NCI-H2029 (cell line): ENCODE results near the gene NUDT22.

Source experiments
- DNase-seq: peaks from one replicate; lab custom pipeline; 2025; lab: John Stamatoyannopoulos, UW

Gene NUDT22

GRCh38 chr11:64254326-64254725, 28.3 kb downstream of the NUDT22 start:
- no peak for DNase-seq

DNA sequence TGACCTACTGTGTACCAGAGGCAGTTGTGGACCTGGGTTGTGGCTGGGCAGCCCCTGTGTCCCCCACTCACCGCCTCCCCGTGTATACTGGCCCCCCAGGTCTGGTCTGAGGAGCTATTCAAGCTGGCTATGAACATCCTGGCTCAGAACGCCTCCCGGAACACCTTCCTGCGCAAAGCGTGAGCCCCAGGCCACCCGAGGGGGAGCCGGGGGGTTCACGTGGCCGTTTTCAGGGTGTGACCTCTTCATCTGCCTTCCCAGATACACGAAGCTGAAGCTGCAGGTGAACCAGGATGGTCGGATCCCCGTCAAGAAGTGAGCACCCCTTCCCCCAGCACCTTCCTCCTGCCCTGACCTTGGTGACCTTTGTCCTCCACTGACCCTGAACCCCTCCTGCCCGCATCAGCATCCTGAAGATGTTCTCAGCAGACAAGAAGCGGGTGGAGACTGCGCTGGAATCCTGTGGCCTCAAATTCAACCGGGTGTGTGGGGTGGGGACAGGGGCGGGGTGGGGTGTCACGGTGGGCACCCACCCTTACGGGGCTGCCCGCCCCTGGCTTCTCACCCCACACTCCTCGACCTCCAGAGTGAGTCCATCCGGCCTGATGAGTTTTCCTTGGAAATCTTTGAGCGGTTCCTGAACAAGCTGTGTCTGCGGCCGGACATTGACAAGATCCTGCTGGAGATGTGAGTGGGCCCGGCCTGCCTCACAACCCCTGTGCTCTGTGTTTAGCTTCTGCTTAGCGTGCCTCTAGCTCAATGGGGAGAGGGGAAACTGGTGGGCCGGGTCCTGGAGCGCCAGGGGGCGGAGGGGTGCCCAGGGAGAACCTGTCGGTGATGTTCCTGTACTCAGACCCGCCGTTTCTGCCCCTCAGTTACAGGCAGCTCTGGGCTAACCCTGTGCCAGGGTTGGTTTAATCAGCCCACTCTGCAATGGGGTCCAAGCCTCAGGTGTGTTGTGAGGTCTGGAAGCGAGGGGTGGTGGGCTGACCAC, 29.4 kb downstream of the NUDT22 start:
- DNase-seq = no peak

GRCh38 chr11:64256300-64256699, 30.2 kb downstream of the NUDT22 start:
- DNase-seq = no peak

DNA sequence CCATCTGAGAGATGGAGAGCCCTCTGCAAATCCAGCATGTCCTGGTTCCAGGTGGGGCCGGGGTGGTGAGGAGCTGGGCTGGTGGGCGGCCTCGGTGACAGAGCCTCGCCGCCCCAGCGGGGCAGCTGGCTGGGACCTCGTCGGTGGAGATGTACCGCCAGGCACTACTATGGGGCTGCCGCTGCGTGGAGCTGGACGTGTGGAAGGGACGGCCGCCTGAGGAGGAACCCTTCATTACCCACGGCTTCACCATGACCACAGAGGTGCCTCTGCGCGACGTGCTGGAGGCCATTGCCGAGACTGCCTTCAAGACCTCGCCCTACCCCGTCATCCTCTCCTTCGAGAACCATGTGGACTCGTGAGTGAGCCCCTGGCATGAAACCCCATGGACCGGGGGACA, 32.3 kb downstream of the NUDT22 start:
- no peak for DNase-seq

- no peak for DNase-seq
Measured at GRCh38 chr11:64258946-64259532, 33.0 kb downstream of the NUDT22 start.

GRCh38 chr11:64259533-64260067, 33.5 kb downstream of the NUDT22 start:
- DNase-seq = no peak

DNA sequence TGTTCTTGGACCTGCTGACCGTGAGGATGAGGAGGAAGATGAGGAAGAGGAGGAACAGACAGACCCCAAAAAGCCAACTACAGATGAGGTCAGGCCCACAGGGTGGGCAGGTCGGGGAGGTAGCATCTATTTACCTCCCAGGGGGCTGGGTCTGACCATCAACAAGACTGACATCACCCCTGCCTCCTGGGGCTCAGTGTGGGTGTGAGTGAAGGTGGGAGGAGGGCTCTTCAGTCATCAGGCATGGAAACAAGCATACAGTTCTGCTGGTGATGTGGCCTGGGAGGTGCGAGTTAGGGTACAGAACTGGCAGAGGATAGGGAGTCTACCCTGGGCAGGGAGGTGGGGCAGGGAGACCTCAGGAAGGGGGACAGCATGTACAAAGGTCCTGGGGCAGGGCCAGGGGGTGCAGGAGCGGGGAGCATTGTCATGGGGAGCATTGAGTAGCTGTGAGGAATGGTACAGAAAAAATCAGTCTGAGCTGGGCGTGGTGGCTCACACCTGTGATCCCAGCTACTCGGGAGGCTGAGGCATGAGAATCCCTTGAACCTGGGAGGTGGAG, 34.2 kb downstream of the NUDT22 start:
- no peak for DNase-seq

- no peak for DNase-seq
Measured at GRCh38 chr11:64261556-64262080, 35.5 kb downstream of the NUDT22 start.

GRCh38 chr11:64262271-64263002, 36.4 kb downstream of the NUDT22 start:
- no peak for DNase-seq

DNA sequence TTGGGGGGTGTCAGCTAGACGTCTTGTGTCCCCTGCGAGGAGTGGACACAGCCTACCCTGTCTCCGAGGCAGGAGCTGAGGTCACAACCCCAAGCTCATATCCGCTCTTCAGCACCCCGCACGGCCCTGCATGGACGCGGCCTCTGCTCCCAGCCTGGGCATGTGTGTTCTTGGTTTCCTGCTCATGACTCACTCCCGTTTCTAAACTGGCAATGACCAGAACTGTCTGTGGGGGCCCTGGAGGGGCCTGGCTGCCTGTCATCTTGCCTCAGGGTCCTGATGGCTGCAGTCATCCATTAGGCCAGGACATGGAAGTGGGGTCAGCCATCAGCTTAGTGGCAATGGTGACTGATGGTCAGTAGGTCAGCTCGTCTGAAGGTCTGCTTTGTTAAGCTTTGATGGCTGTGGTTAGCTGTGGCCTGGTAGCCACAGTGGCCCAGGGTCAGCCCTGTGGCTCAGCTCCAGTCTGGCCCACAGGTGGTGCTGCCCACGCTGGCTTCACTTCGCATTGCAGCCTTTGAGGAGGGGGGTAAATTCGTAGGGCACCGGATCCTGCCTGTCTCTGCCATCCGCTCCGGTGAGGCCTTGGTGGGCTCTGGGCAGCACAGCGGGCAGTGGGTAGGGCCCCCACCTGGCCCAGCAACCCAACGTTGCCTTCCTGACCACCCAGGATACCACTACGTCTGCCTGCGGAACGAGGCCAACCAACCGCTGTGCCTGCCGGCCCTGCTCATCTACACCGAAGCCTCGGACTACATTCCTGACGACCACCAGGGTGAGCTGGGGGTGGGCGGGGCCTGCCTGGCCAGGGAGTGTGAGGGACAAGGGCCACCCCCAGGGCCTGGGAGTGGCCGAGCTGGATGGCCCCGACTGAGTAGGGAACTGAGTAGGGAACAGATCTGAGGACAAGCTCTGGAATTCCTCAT, 37.2 kb downstream of the NUDT22 start:
- DNase-seq = no peak

DNA sequence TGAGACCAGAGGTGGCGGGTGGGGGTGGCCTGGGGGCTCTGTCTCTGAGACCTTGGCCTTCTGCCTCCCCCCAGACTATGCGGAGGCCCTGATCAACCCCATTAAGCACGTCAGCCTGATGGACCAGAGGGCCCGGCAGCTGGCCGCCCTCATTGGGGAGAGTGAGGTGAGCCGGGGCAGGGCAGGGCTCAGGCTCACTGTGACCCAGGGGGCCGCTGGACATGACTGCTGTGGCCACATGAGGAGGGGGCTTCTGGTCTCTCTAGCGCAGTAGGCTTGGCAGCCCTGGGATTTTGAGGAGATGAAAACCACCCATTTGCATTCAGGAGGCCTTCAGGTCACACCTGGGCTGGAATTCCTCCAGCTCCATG, 37.9 kb downstream of the NUDT22 start:
- DNase-seq = no peak

GRCh38 chr11:64264371-64264852, 38.3 kb downstream of the NUDT22 start:
- no peak for DNase-seq

GRCh38 chr11:64265176-64266160, 39.4 kb downstream of the NUDT22 start:
- no peak for DNase-seq

DNA sequence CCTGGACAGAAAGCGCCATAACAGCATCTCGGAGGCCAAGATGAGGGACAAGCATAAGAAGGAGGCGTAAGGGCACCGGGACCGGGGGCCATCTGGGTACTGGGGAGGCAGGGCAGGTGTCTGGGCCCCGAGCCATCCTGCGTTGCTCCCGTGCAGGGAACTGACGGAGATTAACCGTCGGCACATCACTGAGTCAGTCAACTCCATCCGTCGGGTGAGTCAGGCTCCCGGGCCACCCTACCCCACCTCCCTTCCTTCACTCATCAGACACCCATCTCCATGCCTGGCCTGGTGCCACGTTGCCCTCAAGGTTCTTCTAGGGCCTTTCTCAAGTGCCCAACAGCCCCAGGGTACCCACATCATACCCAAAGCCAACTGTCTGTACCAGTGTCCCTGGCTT, 40.3 kb downstream of the NUDT22 start:
- no peak for DNase-seq

DNA sequence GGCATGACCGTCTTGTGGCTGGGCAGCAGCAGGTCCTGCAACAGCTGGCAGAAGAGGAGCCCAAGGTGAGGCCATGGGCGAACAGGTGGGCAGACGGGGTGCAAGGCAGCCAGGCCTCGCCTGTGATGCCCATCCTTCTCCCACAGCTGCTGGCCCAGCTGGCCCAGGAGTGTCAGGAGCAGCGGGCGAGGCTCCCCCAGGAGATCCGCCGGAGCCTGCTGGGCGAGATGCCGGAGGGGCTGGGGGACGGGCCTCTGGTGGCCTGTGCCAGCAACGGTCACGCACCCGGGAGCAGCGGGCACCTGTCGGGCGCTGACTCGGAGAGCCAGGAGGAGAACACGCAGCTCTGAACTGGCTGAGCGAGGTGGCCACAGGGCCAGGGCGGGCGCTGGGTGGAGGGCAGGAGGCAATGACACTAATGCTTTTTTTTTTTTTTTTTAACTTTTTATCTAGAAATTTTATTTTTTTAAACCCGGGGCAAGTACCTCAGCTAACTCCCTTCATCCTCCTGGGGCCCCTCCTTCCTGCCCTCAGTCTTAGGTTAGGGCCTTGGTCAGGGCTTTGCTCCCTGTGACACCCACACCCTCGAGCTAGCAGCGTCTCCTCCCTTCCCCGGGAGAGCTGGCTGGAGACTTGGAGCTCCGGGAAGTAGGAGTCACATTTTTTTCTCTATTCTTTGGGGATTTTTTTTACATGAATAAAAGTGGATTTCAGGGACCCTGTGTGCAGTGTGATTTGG, 41.3 kb downstream of the NUDT22 start:
- DNase-seq = no peak

DNA sequence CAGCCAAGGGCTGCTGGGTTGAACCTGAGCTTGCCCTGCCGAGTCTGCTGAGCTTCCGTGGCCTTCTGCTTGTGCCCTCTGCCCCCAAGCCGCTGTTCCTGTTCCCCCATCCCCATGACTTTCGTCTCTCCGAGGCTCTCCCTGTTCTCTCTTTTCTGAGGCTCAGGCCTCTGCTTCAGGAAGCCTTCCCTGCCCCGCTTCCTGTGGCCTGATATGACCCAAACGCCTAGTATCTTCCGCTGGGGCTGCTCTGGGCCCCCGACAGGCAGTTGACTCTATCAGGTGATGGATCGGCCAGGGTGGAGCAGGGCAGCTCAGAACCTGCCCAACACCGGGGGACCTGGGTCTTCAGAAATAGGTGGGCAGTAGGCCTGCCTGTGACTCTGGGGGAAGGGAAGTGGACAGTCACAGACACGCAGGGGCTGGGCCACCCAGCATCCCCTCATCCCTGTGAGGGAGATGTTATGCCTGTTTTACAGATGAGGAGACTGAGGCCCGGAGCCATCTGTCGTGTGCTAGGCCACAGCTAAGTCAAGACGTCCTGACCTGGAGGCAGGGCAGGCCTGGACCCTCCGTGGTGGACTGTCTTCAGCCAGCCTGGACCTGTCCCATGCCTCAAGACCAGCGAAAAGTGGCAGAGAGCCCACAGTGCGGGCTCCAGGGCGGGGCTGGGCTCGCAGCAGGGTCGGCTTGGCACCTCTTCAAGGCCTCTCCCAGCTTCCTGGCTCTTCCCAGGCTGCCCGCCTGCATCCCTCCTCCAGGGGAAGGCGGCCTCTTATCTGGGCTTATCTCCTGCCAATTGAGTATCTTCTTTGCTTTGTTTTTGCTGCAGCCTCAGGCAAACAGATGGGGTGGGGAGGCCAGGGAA, 42.2 kb downstream of the NUDT22 start:
- peak; percentile 65 for DNase-seq

DNA sequence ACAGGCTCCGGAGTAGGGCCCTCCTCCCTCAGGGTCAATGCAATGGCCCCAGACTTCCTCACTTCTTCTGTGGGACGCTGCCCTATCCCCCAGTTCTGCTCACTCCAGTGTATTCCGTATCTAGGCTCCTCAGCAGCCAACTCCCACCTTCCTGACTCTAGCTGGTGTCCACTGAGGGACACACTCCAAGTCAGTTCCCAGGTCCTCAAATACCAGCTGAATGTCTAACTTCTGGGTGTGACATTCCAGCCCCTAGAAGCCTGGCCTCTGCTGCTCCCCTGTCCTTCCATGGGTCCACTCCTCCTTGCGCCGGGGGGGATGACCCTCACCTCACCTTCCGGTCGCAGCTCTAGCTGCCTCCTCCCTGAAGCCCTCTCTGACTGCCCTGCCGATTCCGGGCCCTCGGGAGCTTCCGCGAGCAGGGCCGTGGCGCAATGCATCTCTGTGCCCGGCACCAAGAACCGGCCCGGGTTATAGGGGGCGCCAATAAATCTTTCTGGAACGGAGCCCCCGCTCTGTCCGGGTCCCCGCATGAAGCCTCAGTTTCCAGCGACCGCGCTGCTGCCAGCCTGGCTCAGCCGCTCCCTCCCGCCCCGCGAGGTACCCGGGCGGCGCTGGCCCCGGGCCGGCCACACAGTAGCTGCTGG, 42.9 kb downstream of the NUDT22 start:
- DNase-seq = no peak
